ENCODE data around the gene C6orf141.
"Not testable (repeated sequence)": the region's sequence is repeated elsewhere in the genome, so short reads cannot be mapped to it uniquely, and the experiment has no call there.

The C6orf141 gene

DNA sequence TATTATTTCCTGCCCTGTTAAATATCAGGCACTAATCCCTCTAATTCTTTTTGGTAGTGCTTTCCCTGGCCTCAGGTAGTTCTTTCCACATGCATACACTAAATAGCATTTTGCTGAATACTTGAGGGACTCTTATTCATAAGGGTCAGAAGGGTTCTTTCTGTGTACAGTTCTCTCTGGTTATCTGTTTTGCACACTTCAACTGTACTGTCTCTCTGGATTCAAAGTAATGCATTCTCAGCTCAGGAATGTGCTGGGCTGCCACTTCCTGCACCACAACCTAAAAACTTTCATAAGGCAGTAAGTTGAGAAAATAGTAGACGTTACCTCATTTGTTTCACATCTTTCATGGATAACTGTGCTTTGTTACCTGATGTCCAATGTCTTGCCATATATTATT, 32.1 kb downstream of the C6orf141 start:
- DNase-seq = no peak

DNA sequence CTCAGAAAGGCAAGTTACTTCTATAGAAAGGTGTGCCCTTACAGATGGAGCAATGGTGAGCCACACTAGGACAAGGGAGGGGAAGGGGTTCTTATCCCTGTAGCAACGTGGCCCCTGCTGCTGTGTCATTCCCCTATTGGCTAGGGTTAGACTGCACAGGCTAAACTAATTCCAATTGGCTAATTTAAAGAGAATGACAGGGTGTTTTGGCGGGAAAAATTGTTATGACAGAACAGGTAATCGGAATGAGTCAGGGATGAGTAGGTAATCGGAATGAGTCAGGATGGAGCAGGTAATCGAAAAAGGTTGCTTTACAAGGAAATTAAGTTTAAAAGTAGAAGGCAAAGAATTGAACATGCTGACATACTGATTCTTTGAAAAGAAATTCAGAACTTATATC, 36.8 kb downstream of the C6orf141 start:
- not testable (repeated sequence) for DNase-seq

Data from stimulated activated CD4-positive, alpha-beta T cell treated with anti-CD3 and anti-CD28 coated beads, Interleukin-4, amount 100 ng/mL, for 1 hour (primary cell).